K562 (cell line): ENCODE measurements around the gene GDAP1L1. TPM values are rescaled to one million over a fixed set of nuclear protein-coding genes. Genes with fewer than 3 reads are reported as not detected.

Experiments
- ATAC-seq: fragments of 200-7000 bp; cut with Tn5 transposase; 3 replicates; pipeline ENCODE4 v1.9.1; 2020; ENCODE audit warnings: moderate library complexity
- BruUV-seq: library from RNA; stranded (reverse); fragments of 400-500 nt; replicated peaks from 2 replicates; lab custom pipeline; 2021; lab: Mats Ljungman, UMichigan
- CTCF ChIA-PET: fragments of 300-600 bp; formaldehyde crosslinking; extraction: SDS; loops from one replicate; lab custom pipeline; 2021; ENCODE audit warnings: low intra/inter-chr PET ratio; lab: Yijun Ruan, JAX
- POLR2A ChIA-PET: fragments of 300-600, 350-650 bp; sonication (Branson Sonifier 250); formaldehyde crosslinking; extraction: SDS; loops from one replicate; lab custom pipeline; 2021; ENCODE audit warnings: antibody characterized with exemption, inconsistent platforms; lab: Yijun Ruan, JAX
- DNase-seq, 4 experiments: peaks; one replicate each; pipeline versions ENCODE4 v3.0.0 to v3.0.0-alpha.2; 2011 to 2018; ENCODE audit warnings: low spot score in 3 of 4, mixed read lengths in 3 of 4; ENCODE audit errors: extremely low read depth in 1 of 4
- FAIRE-seq: peaks from 2 replicates; lab custom pipeline; 2011; peaks lifted over from hg19 to GRCh38; lab: Jason Lieb, UNC
- H2AFZ ChIP-seq: 2 replicates; pipeline ENCODE4 v1.6.0; 2011; ENCODE audit warnings: low read depth, low read length, control low read depth, inconsistent platforms
- H3K27ac ChIP-seq: fragments of 200-600 bp; 3 replicates; pipeline ENCODE4 v1.8.0; 2011; ENCODE audit warnings: low read depth, mild to moderate bottlenecking, control low read depth, inconsistent platforms, low read length, moderate library complexity, mixed read lengths; ENCODE audit errors: extremely low read depth
- H3K27me3 ChIP-seq, 2 experiments: fragments of 300-600 bp in 1 of 2; 2 replicates in 1 of 2; 3 replicates in 1 of 2; pipeline versions ENCODE4 v1.6.0 to v1.8.0; 2011; ENCODE audit warnings: inconsistent platforms in 2 of 2, low read length in 2 of 2, mild to moderate bottlenecking in 1 of 2, mixed read lengths in 1 of 2, moderate library complexity in 1 of 2; ENCODE audit not compliant: control insufficient read depth in 2 of 2, insufficient read depth in 2 of 2
- H3K36me3 ChIP-seq: fragments of 300-600 bp; 3 replicates; pipeline ENCODE4 v1.8.0; 2011; ENCODE audit warnings: mild to moderate bottlenecking, low read length, inconsistent platforms; ENCODE audit not compliant: control insufficient read depth, insufficient read depth
- H3K4me1 ChIP-seq, 2 experiments: fragments of 200-600 bp in 1 of 2; replicated peaks in 1 of 2; 2 replicates in 1 of 2; 3 replicates in 1 of 2; pipeline versions ENCODE4 v1.5.1 to v1.8.0; 2011; ENCODE audit warnings: inconsistent platforms in 2 of 2, low read length in 2 of 2, mild to moderate bottlenecking in 1 of 2, mixed read lengths in 1 of 2, moderate library complexity in 1 of 2; ENCODE audit not compliant: control insufficient read depth in 2 of 2, insufficient read depth in 2 of 2
- H3K4me2 ChIP-seq: 2 replicates; pipeline ENCODE4 v1.6.1; 2011; ENCODE audit warnings: low read length, control low read depth, inconsistent platforms, mixed read lengths; ENCODE audit not compliant: insufficient read depth
- H3K4me3 ChIP-seq: fragments of 200-600 bp; sonication (generic), shearing (Covaris generic); 2 replicates; pipeline ENCODE4 v1.5.1; 2016; ENCODE audit warnings: control low read depth, inconsistent platforms
- H3K79me2 ChIP-seq: fragments of 200-600 bp; 3 replicates; pipeline ENCODE4 v1.8.0; 2011; ENCODE audit warnings: low read length, inconsistent platforms; ENCODE audit not compliant: control insufficient read depth, insufficient read depth
- H3K9ac ChIP-seq, 2 experiments: 2 replicates each; pipeline versions ENCODE4 v1.6.0 to v1.6.1; 2011; ENCODE audit warnings: low read depth in 2 of 2, low read length in 2 of 2, control low read depth in 1 of 2, inconsistent platforms in 1 of 2, mild to moderate bottlenecking in 1 of 2, mixed read lengths in 1 of 2; ENCODE audit not compliant: insufficient read depth in 1 of 2
- H3K9me1 ChIP-seq: one replicate; pipeline ENCODE4 v1.6.0; 2011; ENCODE audit warnings: inconsistent platforms, mild to moderate bottlenecking, low read length, moderate library complexity; ENCODE audit not compliant: control insufficient read depth, insufficient read depth
- H3K9me3 ChIP-seq: replicated peaks from 2 replicates; pipeline ENCODE4 v1.5.1; 2011; ENCODE audit warnings: low read depth, low read length, inconsistent platforms; ENCODE audit not compliant: control insufficient read depth, insufficient read depth
- H4K20me1 ChIP-seq: replicated peaks from 2 replicates; pipeline ENCODE4 v1.6.1; 2011; ENCODE audit warnings: low read length, inconsistent platforms, mixed read lengths; ENCODE audit not compliant: control insufficient read depth, insufficient read depth
- ARID3B ChIP-seq: fragments of 250-450 bp; sonication (Bioruptor Pico); IDR thresholded peaks from 2 replicates; pipeline ENCODE4 v1.4.0; 2020; ENCODE audit warnings: borderline replicate concordance
- BCOR ChIP-seq: fragments of 450-650 bp; IDR thresholded peaks from 2 replicates; pipeline ENCODE4 v1.6.1; 2016
- CBX1 ChIP-seq: sonication (generic); IDR thresholded peaks from 2 replicates; pipeline ENCODE4 v1.6.1; 2016; ENCODE audit warnings: antibody characterized with exemption, low read depth, mild to moderate bottlenecking
- RFX1 ChIP-seq: fragments of 450-650 bp; IDR thresholded peaks from 2 replicates; pipeline ENCODE4 v1.6.1; 2016; ENCODE audit warnings: mild to moderate bottlenecking, moderate library complexity
- RNF219 ChIP-seq: fragments of 250-450 bp; sonication (Bioruptor Pico); IDR thresholded peaks from 2 replicates; pipeline ENCODE4 v1.5.0; 2022; ENCODE audit warnings: mild to moderate bottlenecking
- in situ Hi-C: fragments of 300-500 bp; cut with MboI; formaldehyde crosslinking; loops from 4 replicates; pipeline ENCODE4 v1.15.0; 2018; ENCODE audit warnings: inconsistent platforms, mixed read lengths
- intact Hi-C: fragments of 100-400 bp; cut with micrococcal nuclease; formaldehyde crosslinking; loops from 2 replicates; pipeline ENCODE4 v1.14.2; 2022
- polyA plus RNA-seq, 8 experiments: library from polyadenylated mRNA; depleted of rRNA in 4 of 8; stranded (reverse) in 5 of 8; unstranded in 3 of 8; fragments of >200 nt; fragmentation: Nextera tagmentation in 2 of 8; fragmentation: Illumina TruSeq in 1 of 8; extraction: Ambion mirVana in 2 of 8; extraction: Trizol in 1 of 8; gene quantifications; 2 replicates each; pipeline versions ENCODE4 v1.2.1 to v1.2.3, GENCODE V29; 2011 to 2014; ENCODE audit warnings: inconsistent platforms in 1 of 8, missing spikeins in 1 of 8
- total RNA-seq, 7 experiments: library from RNA; depleted of rRNA in 6 of 7; stranded (reverse); fragments of >200 nt in 6 of 7; fragmentation: Illumina TruSeq in 2 of 7; extraction: Trizol in 2 of 7; gene quantifications; 2 replicates each; pipeline versions ENCODE4 v1.2.1 to v1.2.3, GENCODE V29; 2011 to 2021; ENCODE audit warnings: low replicate concordance in 1 of 7

GDAP1L1 gene
- total and polyA plus RNA-seq, 9 of the 15 experiments (the other 6 are each of a cell fraction or from before 2014, with no cell fraction given): 0.06 to 0.40 (median 0.19) TPM; not detected in 5

- TF ChIP-seq CBX1 (0 out of 2 replicates have a peak, but pooled peaks have one; percentile 16), BCOR (peak; percentile 58)
- TF ChIP-seq, all 486 proteins: peak for 96
Observed at GRCh38 chr20:44310664-44311639, 63.8 kb downstream of the GDAP1L1 start, which contains the start of gene FITM2 (continued).

- TF ChIP-seq ARID3B (CRISPR knock-in tag): no peak
- peak; percentile 14; the same call in 1 of the 2 replicates for TF ChIP-seq RFX1
- TF ChIP-seq RNF219 (CRISPR knock-in tag): no peak
- H3K27me3 ChIP-seq: peaks cover 3 to 4% of the 10 kb centered on the region in 2 experiments; a peak in 3 of 5 replicates
- H3K4me1 ChIP-seq: peaks cover 7 to 13% of the 10 kb centered on the region in 2 experiments
- no peak overlapping the region for H3K4me3 ChIP-seq
- intact Hi-C loops: loop anchor here (5.0 kb wide), 1 partner anchor 157 kb away; no protein-coding TSS in a partner anchor
- H3K4me2 ChIP-seq: no peak overlapping the region
- no peak overlapping the region for H3K9ac ChIP-seq
- H3K9me1 ChIP-seq: no peaks in the 10 kb centered on the region
- ATAC-seq: no peak
- CTCF ChIA-PET: no interaction called here
- no peak overlapping the region for H2AFZ ChIP-seq
- no peaks in the 10 kb centered on the region for H4K20me1 ChIP-seq
- in situ Hi-C loops: loop anchor here (5.0 kb wide), 1 partner anchor 98 kb away; no protein-coding TSS in a partner anchor
- no peak overlapping the region for H3K27ac ChIP-seq
- BruUV-seq: no TSS peak
- DNase-seq: no peak
- no peaks in the 10 kb centered on the region for H3K79me2 ChIP-seq
- no peak for FAIRE-seq
- no peaks in the 10 kb centered on the region for H3K36me3 ChIP-seq
- POLR2A ChIA-PET: no interaction called here
- no peaks in the 10 kb centered on the region for H3K9me3 ChIP-seq
Observed at GRCh38 chr20:44314870-44315269, 67.8 kb downstream of the GDAP1L1 start.
